GM18517 (cell line): Measurements from ENCODE around the gene CLK1.
A peak's percentile ranks its signal among the peaks of the same experiment; 100 is the strongest.
"Not testable (repeated sequence)": the region's sequence is repeated elsewhere in the genome, so short reads cannot be mapped to it uniquely, and the experiment has no call there.

ENCODE experiments used
- ATAC-seq: cut with Tn5 transposase; IDR thresholded peaks from one replicate; pipeline ENCODE4 v1.9.1; 2021; ENCODE audit warnings: mild to moderate bottlenecking, moderate library complexity; ENCODE audit not compliant: unreplicated experiment

CLK1 gene

GRCh38 chr2:200851398-200852248, 12.8 kb downstream of the CLK1 start:
- ATAC-seq = no peak

DNA sequence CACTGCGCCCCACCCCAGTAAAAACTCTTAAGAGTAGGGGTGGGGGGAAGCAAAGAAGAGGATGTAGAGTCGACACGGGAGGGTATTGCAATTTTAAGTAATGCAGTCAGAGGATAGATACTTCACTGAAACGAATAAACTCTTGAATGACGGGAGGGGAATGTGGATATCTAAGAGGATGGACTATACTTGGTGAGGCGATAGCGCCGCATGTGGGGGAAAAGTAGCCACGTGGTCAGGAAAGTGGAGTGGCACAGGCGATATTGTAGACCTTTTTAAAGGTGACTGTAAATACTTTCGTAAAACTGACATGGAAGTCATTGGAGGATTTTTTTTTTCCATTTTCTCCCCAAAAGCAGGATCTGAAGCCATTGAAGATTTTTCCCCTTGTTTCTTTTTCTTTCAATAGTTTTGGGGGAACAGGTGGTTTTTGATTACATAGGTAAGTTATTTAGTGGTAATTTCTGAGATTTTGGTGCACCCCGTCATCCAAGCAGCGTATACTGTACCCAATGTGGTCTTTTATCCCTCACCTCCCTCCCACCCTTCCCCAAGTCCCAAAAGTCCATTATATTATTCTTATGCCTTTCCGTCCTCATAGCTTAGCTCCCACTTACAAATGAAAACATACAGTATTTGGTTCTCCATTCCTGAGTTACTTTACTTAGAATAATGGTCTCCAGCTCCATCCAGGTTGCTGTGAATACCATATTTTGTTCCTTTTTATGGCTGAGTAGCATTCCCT, 13.8 kb downstream of the CLK1 start:
- ATAC-seq = no peak

DNA sequence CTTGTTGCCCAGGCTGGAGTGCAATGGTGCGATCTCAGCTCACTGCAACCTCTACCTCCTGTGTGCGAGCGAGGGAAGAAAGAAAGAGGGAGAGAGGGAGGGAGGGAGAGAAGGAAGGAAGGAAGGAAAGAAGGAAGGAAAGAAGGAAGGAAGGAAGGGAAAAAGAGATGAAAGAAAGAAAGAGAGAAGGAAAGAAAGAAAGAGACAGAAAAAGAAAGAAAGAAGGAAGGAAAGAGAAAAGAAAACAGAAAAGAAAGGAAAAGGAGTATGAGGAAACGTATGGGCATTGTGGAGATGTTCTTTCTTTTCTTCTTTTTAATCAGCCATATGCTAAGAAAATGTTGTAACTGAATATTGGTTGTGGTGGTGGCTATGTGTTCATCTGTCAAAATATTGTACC, 16.5 kb downstream of the CLK1 start:
- ATAC-seq = no peak

- ATAC-seq = no peak
Observed at GRCh38 chr2:200847269-200847668, 17.2 kb downstream of the CLK1 start.

DNA sequence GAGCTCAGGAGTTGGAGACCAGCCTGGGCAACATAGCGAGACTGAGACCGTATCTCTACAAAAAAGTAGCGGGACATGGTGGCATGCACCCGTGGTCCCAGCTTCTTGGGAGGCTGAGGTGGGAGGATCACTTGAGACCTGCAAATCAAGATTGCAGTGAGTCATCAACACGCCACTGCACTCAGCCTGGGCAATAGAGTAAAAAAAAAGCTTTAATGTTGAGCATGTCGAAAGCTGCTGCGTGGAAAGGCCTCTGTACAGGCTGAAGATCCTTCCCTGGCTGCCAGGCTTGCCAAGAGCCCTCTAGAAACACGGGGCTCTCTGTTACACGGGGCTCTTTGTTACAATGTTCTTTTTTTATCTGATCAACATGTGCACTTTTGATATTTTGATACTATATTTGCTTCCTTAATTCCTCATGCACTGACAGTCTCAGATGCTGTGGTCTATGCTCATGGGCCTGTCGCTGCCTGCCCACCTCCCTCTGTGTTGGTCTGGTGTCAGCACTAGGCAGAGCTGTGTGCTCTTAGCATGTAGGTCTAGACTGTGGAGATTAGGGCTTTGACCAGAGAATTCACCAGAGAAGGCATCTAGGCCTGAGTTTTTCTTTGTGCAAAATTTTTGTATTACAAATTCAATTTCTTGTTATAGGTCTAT, 18.7 kb downstream of the CLK1 start:
- ATAC-seq = no peak

GRCh38 chr2:200845194-200845593, 19.3 kb downstream of the CLK1 start:
- no peak for ATAC-seq

- ATAC-seq = no peak
Observed at GRCh38 chr2:200843993-200844948, 20.2 kb downstream of the CLK1 start.

GRCh38 chr2:200839513-200839912, 24.9 kb downstream of the CLK1 start:
- no peak for ATAC-seq

- ATAC-seq = no peak
Observed at GRCh38 chr2:200834701-200835100, 29.8 kb downstream of the CLK1 start.

GRCh38 chr2:200829258-200829655, 35.2 kb downstream of the CLK1 start:
- ATAC-seq = no peak

DNA sequence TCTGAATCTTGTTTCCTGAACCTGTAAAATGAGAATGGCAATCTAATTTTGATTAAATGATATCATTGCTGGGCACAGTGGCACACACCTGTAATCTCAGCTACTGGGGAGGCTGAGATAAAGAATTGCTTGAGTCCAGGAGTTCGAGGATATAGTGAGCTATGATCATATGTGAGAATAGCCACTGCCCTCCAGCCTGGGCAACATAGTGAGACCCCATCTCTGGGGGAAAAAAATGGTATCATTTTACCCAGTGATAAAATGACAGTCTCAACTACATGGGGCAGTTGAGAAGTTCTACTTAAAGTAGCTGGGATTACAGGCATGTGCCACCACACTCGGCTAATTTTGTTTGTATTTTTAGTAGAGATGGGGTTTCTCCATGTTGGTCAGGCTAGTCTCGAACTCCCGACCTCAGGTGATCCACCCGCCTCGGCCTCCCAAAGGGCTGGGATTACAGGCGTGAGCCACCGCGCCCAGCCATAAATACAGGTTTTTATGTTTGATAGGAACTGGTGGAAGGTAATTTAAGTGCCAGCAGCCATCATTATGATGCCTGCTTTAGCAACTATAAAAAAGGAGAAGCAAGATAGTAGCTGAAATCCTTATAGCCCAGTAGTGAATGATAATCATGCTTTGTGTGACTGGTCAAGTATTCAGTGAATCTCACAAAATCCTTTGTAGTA, 35.7 kb downstream of the CLK1 start:
- no peak for ATAC-seq

DNA sequence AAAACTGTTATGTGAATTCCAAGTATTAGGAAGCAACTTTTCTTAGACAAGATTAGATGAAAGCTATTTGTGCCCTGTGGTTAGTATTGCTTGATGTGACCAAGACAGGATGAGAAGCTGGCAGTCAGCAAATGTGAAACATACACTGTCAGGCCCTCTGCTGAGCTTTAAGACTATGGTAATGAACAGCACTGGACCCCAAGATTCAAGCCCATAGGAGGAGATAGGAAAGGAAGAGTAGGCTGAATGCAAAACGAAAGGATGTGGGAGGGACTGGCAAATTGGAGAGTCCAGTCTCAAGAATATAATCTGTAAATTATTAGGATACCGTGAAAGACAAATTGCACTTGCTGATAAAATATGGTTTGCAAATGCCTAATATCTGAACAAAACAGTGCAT, 36.4 kb downstream of the CLK1 start:
- ATAC-seq = no peak

DNA sequence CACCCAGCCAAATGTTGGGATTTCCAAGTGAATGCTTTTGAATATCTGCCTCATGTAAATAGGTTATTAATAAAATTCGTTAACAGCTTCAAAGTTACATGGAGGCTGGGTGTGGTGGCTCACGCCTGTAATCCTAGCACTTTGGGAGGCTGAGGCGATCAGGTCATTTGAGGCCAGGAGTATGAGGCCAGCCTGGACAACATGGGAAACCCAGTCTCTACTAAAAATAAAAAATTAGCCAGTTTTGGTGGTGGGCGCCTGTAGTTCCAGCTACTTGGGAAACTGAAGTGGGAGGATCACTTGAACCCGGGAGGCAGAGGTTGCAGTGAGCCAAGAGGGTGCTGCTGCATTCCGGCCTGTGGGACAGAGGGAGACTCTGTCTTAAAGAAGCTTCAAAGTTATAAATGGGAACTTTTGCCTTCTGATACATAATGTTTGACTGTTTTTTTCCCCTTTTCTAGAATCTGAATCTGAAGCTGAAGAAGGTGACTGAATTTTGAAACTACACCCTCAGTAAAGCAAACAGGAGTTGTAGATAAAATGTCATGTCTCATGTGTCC, 42.7 kb downstream of the CLK1 start:
- no peak for ATAC-seq

GRCh38 chr2:200820573-200821234, 43.8 kb downstream of the CLK1 start:
- ATAC-seq = no peak

DNA sequence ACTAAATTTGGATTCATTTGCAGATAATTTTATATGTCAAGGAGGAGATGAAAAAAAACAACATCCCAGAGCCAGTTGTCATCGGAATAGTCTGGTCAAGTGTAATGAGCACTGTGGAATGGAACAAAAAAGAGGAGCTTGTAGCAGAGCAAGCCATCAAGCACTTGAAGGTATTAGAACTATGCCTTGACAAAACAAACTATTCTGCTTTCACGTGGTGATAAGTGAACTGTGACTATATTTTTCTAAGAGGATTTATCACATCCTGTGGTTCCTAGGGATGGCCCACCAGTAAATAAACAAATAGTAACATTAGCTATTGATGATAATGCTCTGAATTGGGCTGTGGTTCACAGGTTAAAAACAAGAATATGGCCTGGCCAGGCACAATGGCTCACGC, 45.7 kb downstream of the CLK1 start:
- ATAC-seq = not testable (repeated sequence)

DNA sequence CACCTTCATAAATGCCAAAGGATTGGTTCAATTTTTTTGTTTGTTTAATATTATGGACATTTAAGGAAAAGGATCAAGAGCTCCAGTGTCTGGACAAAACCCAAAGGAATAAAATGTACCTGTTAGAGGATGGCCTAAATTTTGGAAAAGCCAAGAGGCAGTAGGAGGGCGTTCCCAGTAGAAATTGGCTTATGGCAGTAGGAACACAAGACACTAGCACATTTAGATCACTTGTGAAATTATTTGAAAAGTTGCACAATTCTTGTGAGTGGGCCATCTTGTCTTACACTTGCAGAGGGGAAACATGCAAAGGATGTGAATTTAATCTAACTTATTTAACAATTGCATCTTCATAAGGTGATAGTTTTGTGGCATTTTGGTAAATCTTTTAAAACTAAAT, 49.5 kb downstream of the CLK1 start:
- ATAC-seq = no peak

- no peak for ATAC-seq
Observed at GRCh38 chr2:200814276-200814815, 50.1 kb downstream of the CLK1 start.

DNA sequence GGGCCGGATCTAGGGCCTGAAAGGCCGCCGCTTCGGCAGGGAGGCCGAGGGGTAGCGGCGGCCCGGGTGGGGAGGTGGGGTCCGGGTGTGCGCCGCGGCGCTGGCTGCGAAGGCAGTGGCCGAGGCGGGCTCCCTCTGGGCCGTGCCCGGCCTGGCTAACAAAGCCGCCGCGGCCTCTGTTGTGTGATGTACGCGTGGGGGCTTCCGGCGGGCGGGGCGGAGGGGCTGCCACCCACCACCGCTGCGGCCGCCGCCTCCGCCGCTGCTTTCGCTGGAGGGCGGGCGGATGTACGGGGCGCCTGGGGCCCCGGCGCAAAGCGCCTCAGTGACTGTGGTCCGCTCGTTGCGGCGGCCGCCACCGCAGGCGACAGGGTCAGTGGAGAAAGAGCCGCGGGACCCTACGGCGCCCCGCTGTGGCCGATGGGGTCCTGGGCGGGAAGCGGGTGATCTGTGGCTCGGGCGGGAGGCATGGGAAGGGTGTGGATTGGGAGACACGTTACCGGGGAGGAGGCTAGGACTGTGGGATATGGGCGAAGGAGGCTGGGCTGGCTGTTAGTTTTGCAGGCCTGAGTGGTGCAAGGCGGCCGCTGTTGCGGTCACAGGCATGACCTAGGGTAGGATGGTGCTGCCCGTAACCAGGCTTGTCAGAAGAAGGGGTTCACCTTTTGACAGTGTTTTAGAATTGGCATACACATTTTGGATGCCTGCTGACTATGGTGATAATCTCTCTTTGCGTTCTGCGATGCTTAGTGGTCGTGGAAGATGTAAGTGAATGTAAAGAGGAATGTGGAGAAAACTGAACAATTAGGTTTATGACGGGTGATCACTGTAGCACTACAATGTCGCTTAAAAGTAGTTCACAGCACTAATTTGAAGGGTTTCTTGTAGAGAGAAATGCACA, 52.1 kb downstream of the CLK1 start:
- ATAC-seq = peak; percentile 40
